HEK293 (cell line): ENCODE results near the gene PLK5.

Experiments used
- GFI1B ChIP-seq: fragments of 450-650 bp; formaldehyde crosslinking; IDR thresholded peaks from 2 replicates; pipeline ENCODE4 v1.5.1; 2016; ENCODE audit warnings: missing biosample characterization, missing genetic modification characterization
- GLI4 ChIP-seq: fragments of 450-650 bp; formaldehyde crosslinking; IDR thresholded peaks from 2 replicates; pipeline ENCODE4 v1.5.1; 2016; ENCODE audit warnings: missing biosample characterization, missing genetic modification characterization
- KLF7 ChIP-seq: fragments of 450-650 bp; formaldehyde crosslinking; IDR thresholded peaks from 2 replicates; pipeline ENCODE4 v1.5.1; 2016; ENCODE audit warnings: missing biosample characterization, missing genetic modification characterization, borderline replicate concordance
- MZF1 ChIP-seq: fragments of 450-650 bp; formaldehyde crosslinking; IDR thresholded peaks from 2 replicates; pipeline ENCODE4 v1.5.1; 2017; ENCODE audit warnings: missing biosample characterization, missing genetic modification characterization, borderline replicate concordance
- RBAK ChIP-seq: fragments of 450-650 bp; formaldehyde crosslinking; IDR thresholded peaks from 2 replicates; pipeline ENCODE4 v1.5.1; 2016; ENCODE audit warnings: missing biosample characterization, missing genetic modification characterization
- TCF7L2 ChIP-seq: IDR thresholded peaks from 2 replicates; pipeline ENCODE4 v1.6.1; 2011; ENCODE audit warnings: low read depth, mild to moderate bottlenecking, inconsistent platforms, low read length, moderate library complexity, borderline replicate concordance
- WT1 ChIP-seq: fragments of 450-650 bp; formaldehyde crosslinking; IDR thresholded peaks from 2 replicates; pipeline ENCODE4 v1.5.1; 2016; ENCODE audit warnings: missing biosample characterization, missing genetic modification characterization
- YY2 ChIP-seq: fragments of 450-650 bp; formaldehyde crosslinking; IDR thresholded peaks from 2 replicates; pipeline ENCODE4 v1.5.1; 2016; ENCODE audit warnings: missing biosample characterization, missing genetic modification characterization
- ZBTB21 ChIP-seq: fragments of 450-650 bp; formaldehyde crosslinking; IDR thresholded peaks from 2 replicates; pipeline ENCODE4 v1.5.1; 2017; ENCODE audit warnings: missing biosample characterization, missing genetic modification characterization
- ZNF121 ChIP-seq: fragments of 450-650 bp; formaldehyde crosslinking; IDR thresholded peaks from 2 replicates; pipeline ENCODE4 v1.5.1; 2016; ENCODE audit warnings: missing biosample characterization, missing genetic modification characterization
- ZNF132 ChIP-seq: fragments of 450-650 bp; formaldehyde crosslinking; IDR thresholded peaks from 2 replicates; pipeline ENCODE4 v1.5.1; 2017; ENCODE audit warnings: missing biosample characterization, missing genetic modification characterization, borderline replicate concordance
- ZNF16 ChIP-seq: fragments of 450-650 bp; formaldehyde crosslinking; IDR thresholded peaks from 2 replicates; pipeline ENCODE4 v1.5.1; 2016; ENCODE audit warnings: low read depth, missing biosample characterization, missing genetic modification characterization
- ZNF184 ChIP-seq: fragments of 450-650 bp; IDR thresholded peaks from 2 replicates; pipeline ENCODE4 v1.5.1; 2018; ENCODE audit warnings: missing biosample characterization, mild to moderate bottlenecking, missing genetic modification characterization
- ZNF274 ChIP-seq, 2 experiments: fragments of 200-500 bp in 1 of 2; fragments of 450-650 bp in 1 of 2; sonication (Bioruptor generic) in 1 of 2; formaldehyde crosslinking in 1 of 2; IDR thresholded peaks; 2 replicates each; pipeline versions ENCODE4 v1.5.1 to v1.6.1; 2014 to 2016; ENCODE audit warnings: borderline replicate concordance in 1 of 2, inconsistent platforms in 1 of 2, low read length in 1 of 2, missing biosample characterization in 1 of 2, missing genetic modification characterization in 1 of 2
- ZNF341 ChIP-seq: fragments of 450-650 bp; formaldehyde crosslinking; IDR thresholded peaks from 2 replicates; pipeline ENCODE4; 2016; ENCODE audit warnings: low read depth, missing biosample characterization, missing genetic modification characterization
- ZNF354C ChIP-seq: fragments of 450-650 bp; formaldehyde crosslinking; IDR thresholded peaks from 2 replicates; pipeline ENCODE4 v1.5.1; 2016; ENCODE audit warnings: missing biosample characterization, missing genetic modification characterization, low read depth, borderline replicate concordance
- ZNF544 ChIP-seq: fragments of 450-650 bp; formaldehyde crosslinking; IDR thresholded peaks from 2 replicates; pipeline ENCODE4 v1.5.0; 2017; ENCODE audit warnings: missing biosample characterization, missing genetic modification characterization
- ZNF548 ChIP-seq: fragments of 450-650 bp; formaldehyde crosslinking; IDR thresholded peaks from 2 replicates; pipeline ENCODE4 v1.5.1; 2016; ENCODE audit warnings: missing biosample characterization, missing genetic modification characterization
- ZNF558 ChIP-seq: fragments of 450-650 bp; formaldehyde crosslinking; IDR thresholded peaks from 2 replicates; pipeline ENCODE4 v1.5.1; 2016; ENCODE audit warnings: missing biosample characterization, missing genetic modification characterization
- ZNF585B ChIP-seq: fragments of 450-650 bp; formaldehyde crosslinking; IDR thresholded peaks from 2 replicates; pipeline ENCODE4 v1.5.1; 2016; ENCODE audit warnings: missing biosample characterization, missing genetic modification characterization
- ZNF624 ChIP-seq: fragments of 450-650 bp; formaldehyde crosslinking; IDR thresholded peaks from 2 replicates; pipeline ENCODE4 v1.5.1; 2017; ENCODE audit warnings: missing biosample characterization, missing genetic modification characterization
- ZNF658 ChIP-seq: fragments of 450-650 bp; formaldehyde crosslinking; IDR thresholded peaks from 2 replicates; pipeline ENCODE4; 2016; ENCODE audit warnings: missing biosample characterization, missing genetic modification characterization
- ZNF660 ChIP-seq: fragments of 450-650 bp; IDR thresholded peaks from 2 replicates; pipeline ENCODE4 v1.5.1; 2018; ENCODE audit warnings: missing biosample characterization, mild to moderate bottlenecking, missing genetic modification characterization
- TF ChIP-seq, protein P1 (sequence below): fragments of 450-650 bp; formaldehyde crosslinking; optimal IDR thresholded peaks from 2 replicates; pipeline ENCODE3; 2016; ENCODE audit warnings: missing biosample characterization, mild to moderate bottlenecking, missing genetic modification characterization
- TF ChIP-seq, protein P2 (sequence below): IDR thresholded peaks from 2 replicates; pipeline ENCODE4 v1.6.1; 2011; ENCODE audit warnings: mild to moderate bottlenecking, low read depth, low read length, borderline replicate concordance
- TF ChIP-seq, protein P3 (sequence below): fragments of 450-650 bp; formaldehyde crosslinking; IDR thresholded peaks from 2 replicates; pipeline ENCODE4 v1.5.1; 2016; ENCODE audit warnings: missing biosample characterization, missing genetic modification characterization

The PLK5 gene

DNA sequence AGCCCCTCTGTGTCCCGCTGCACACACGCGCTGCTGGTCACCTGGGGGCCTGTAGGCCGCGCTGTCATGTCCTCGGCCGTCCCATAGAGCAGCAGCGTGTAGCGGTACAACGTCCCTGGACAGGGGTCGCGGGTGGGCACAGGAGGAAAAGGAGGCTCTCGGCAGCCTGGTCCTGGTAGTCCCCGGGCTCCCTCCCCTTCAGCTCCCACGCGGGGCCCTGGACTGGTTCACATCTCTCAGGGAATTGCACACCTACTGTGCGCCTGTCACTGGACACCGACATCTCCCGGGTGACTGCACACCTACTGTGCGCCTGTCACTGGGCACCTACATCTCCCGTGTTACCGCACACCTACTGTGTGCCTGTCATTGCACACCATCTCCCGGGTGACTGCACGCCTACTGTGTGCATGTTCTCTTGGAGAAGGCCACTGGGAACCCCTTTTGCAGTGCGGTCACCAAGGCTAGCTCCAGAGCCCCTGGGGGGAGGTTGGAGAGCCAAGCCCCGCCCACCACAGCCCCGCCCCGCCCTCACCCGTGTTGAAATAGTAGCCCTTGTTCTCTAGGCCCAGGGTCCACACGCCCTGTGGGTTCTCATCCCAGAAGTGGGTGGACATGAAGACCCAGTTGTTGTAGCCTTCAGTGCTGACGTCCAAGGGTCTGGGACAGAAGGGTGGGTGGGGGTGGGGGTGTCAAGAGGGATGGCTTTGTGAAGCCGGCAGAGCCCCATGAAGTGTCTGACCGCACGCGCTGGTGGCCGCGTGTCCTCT lies 41.3 kb upstream of the PLK5 start (continued):
- TF ChIP-seq TCF7L2: no peak
- no peak for TF ChIP-seq ZBTB21 (tag by site-specific recombination)
- no peak for TF ChIP-seq ZNF558 (tag by site-specific recombination)
- TF ChIP-seq RBAK: no peak
- TF ChIP-seq ZNF132 (tag by site-specific recombination): no peak
- no peak for TF ChIP-seq ZNF585B (tag by site-specific recombination)
- TF ChIP-seq, protein P1, sequence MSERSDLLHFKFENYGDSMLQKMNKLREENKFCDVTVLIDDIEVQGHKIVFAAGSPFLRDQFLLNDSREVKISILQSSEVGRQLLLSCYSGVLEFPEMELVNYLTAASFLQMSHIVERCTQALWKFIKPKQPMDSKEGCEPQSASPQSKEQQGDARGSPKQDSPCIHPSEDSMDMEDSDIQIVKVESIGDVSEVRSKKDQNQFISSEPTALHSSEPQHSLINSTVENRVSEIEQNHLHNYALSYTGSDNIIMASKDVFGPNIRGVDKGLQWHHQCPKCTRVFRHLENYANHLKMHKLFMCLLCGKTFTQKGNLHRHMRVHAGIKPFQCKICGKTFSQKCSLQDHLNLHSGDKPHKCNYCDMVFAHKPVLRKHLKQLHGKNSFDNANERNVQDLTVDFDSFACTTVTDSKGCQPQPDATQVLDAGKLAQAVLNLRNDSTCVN (tag by site-specific recombination): no peak
- TF ChIP-seq GFI1B (tag by site-specific recombination): no peak
- TF ChIP-seq MZF1: no peak
- TF ChIP-seq, protein P2, sequence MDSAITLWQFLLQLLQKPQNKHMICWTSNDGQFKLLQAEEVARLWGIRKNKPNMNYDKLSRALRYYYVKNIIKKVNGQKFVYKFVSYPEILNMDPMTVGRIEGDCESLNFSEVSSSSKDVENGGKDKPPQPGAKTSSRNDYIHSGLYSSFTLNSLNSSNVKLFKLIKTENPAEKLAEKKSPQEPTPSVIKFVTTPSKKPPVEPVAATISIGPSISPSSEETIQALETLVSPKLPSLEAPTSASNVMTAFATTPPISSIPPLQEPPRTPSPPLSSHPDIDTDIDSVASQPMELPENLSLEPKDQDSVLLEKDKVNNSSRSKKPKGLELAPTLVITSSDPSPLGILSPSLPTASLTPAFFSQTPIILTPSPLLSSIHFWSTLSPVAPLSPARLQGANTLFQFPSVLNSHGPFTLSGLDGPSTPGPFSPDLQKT: no peak
- no peak for TF ChIP-seq ZNF184
- TF ChIP-seq ZNF354C (tag by site-specific recombination): no peak
- no peak for TF ChIP-seq GLI4 (tag by site-specific recombination)
- no peak for TF ChIP-seq ZNF16 (tag by site-specific recombination)
- no peak for TF ChIP-seq ZNF660 (tag by site-specific recombination)
- TF ChIP-seq ZNF121 (tag by site-specific recombination): no peak
- TF ChIP-seq ZNF544: no peak
- TF ChIP-seq ZNF624 (tag by site-specific recombination): no peak
- no peak for TF ChIP-seq KLF7 (tag by site-specific recombination)
- no peak for TF ChIP-seq ZNF274 (IDR thresholded peaks at IDR 0.05; ENCODE audit: low read length)
- no peak for TF ChIP-seq ZNF274 (tag by site-specific recombination; IDR thresholded peaks at IDR 0.05; ENCODE audit: borderline replicate concordance)
- TF ChIP-seq ZNF341 (tag by site-specific recombination): no peak
- TF ChIP-seq ZNF548: no peak
- no peak for TF ChIP-seq ZNF658 (tag by site-specific recombination)
- TF ChIP-seq WT1 (tag by site-specific recombination): no peak
- no peak for TF ChIP-seq YY2
- TF ChIP-seq, protein P3, sequence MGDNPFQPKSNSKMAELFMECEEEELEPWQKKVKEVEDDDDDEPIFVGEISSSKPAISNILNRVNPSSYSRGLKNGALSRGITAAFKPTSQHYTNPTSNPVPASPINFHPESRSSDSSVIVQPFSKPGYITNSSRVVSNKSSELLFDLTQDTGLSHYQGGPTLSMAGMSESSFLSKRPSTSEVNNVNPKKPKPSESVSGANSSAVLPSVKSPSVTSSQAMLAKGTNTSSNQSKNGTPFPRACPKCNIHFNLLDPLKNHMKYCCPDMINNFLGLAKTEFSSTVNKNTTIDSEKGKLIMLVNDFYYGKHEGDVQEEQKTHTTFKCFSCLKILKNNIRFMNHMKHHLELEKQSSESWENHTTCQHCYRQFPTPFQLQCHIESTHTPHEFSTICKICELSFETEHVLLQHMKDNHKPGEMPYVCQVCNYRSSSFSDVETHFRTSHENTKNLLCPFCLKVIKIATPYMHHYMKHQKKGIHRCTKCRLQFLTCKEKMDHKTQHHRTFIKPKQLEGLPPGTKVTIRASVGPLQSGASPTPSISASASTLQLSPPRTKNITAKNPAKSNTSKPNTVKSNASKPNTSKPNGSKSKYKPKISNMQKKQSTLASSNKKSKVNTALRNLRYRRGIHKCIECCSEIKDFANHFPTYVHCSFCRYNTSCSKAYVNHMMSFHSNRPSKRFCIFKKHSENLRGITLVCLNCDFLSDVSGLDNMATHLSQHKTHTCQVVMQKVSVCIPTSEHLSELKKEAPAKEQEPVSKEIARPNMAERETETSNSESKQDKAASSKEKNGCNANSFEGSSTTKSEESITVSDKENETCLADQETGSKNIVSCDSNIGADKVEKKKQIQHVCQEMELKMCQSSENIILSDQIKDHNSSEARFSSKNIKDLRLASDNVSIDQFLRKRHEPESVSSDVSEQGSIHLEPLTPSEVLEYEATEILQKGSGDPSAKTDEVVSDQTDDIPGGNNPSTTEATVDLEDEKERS (tag by site-specific recombination): no peak
- TF ChIP-seq, all 188 proteins: peak for 11
